ENCODE results near the gene NEXN.

Gene NEXN

GRCh38 chr1:77984629-77985028 lies 96.2 kb downstream of the NEXN start:
- Histone ChIP-seq H2AFZ (ENCODE audit: insufficient read depth, low read length, poor library complexity) (no peak overlapping the region), H3K9me3 (ENCODE audit: insufficient read depth, low read depth, low read length) (no peaks in the 10 kb centered on the region), H4K12ac (ENCODE audit: low read depth, low read length) (no peak overlapping the region), H3K9ac (ENCODE audit: low read length) (no peak overlapping the region), H2AK5ac (ENCODE audit: low read length) (no peak overlapping the region), H3K4me1 (ENCODE audit: control insufficient read depth in 1 of 2, insufficient read depth in 2 of 2, low read length in 2 of 2) (peaks cover 0 to 6% of the 10 kb centered on the region in 2 experiments), H4K91ac (ENCODE audit: low read depth, low read length) (no peak overlapping the region), H3K18ac (ENCODE audit: low read length) (no peak overlapping the region), H3K4me2 (ENCODE audit: low read length) (no peak overlapping the region), H3K4ac (ENCODE audit: low read depth, low read length) (no peak overlapping the region), H3K27me3 (ENCODE audit: insufficient read depth, low read length) (no peaks in the 10 kb centered on the region), H3K79me1 (ENCODE audit: low read length) (peaks cover 2% of the 10 kb centered on the region), H3K14ac (ENCODE audit: low read length) (no peak overlapping the region), H3K23ac (ENCODE audit: low read length) (no peak overlapping the region), H3K79me2 (ENCODE audit: control insufficient read depth, insufficient read depth, low read length, poor library complexity) (peaks cover 3% of the 10 kb centered on the region), H2BK12ac (ENCODE audit: low read length) (no peak overlapping the region), H2BK120ac (ENCODE audit: insufficient read depth, low read length, poor library complexity) (no peak overlapping the region), H3K36me3 (ENCODE audit: control insufficient read depth in 1 of 2, insufficient read depth in 2 of 2, low read length in 2 of 2) (peaks cover 0 to 4% of the 10 kb centered on the region in 2 experiments), H3K27ac (ENCODE audit: low read depth, low read length) (no peak overlapping the region), H3K4me3 (ENCODE audit: low read depth, low read length) (no peak overlapping the region), H2BK5ac (ENCODE audit: low read depth, low read length, poor library complexity) (no peak overlapping the region), H4K8ac (ENCODE audit: low read depth, low read length) (no peak overlapping the region)
- WGBS (ENCODE audit: extremely low coverage, insufficient coverage, insufficient read length), result no CpG with 5 or more reads among the region's 4 CpGs
- no peak for DNase-seq

GRCh38 chr1:77986810-77987209 lies 98.4 kb downstream of the NEXN start:
- no peak overlapping the region for H2AFZ ChIP-seq (ENCODE audit: insufficient read depth, low read length, poor library complexity)
- no peak for DNase-seq
- no peaks in the 10 kb centered on the region for H3K27me3 ChIP-seq (ENCODE audit: insufficient read depth, low read length)
- no peak overlapping the region for H3K4ac ChIP-seq (ENCODE audit: low read depth, low read length)
- no peaks in the 10 kb centered on the region for H3K9me3 ChIP-seq (ENCODE audit: insufficient read depth, low read depth, low read length)
- no peak overlapping the region for H4K12ac ChIP-seq (ENCODE audit: low read depth, low read length)
- H3K4me1 ChIP-seq (ENCODE audit: control insufficient read depth in 1 of 2, insufficient read depth in 2 of 2, low read length in 2 of 2), result peaks cover 0 to 4% of the 10 kb centered on the region in 2 experiments
- no peaks in the 10 kb centered on the region for H3K79me1 ChIP-seq (ENCODE audit: low read length)
- H2AK5ac ChIP-seq (ENCODE audit: low read length), result no peak overlapping the region
- no peak overlapping the region for H2BK120ac ChIP-seq (ENCODE audit: insufficient read depth, low read length, poor library complexity)
- no peak overlapping the region for H3K27ac ChIP-seq (ENCODE audit: low read depth, low read length)
- no peak overlapping the region for H4K8ac ChIP-seq (ENCODE audit: low read depth, low read length)
- H2BK5ac ChIP-seq (ENCODE audit: low read depth, low read length, poor library complexity), result no peak overlapping the region
- no peak overlapping the region for H3K4me3 ChIP-seq (ENCODE audit: low read depth, low read length)
- H3K9ac ChIP-seq (ENCODE audit: low read length), result no peak overlapping the region
- H3K36me3 ChIP-seq (ENCODE audit: control insufficient read depth in 1 of 2, insufficient read depth in 2 of 2, low read length in 2 of 2), result no peaks in the 10 kb centered on the region
- H3K79me2 ChIP-seq (ENCODE audit: control insufficient read depth, insufficient read depth, low read length, poor library complexity), result no peaks in the 10 kb centered on the region
- no peak overlapping the region for H3K14ac ChIP-seq (ENCODE audit: low read length)
- H4K91ac ChIP-seq (ENCODE audit: low read depth, low read length), result no peak overlapping the region
- no peak overlapping the region for H3K4me2 ChIP-seq (ENCODE audit: low read length)
- H3K18ac ChIP-seq (ENCODE audit: low read length), result no peak overlapping the region
- H2BK12ac ChIP-seq (ENCODE audit: low read length), result no peak overlapping the region
- H3K23ac ChIP-seq (ENCODE audit: low read length), result no peak overlapping the region

- Histone ChIP-seq H4K8ac (ENCODE audit: low read depth, low read length) (no peak overlapping the region), H3K18ac (ENCODE audit: low read length) (no peak overlapping the region), H4K91ac (ENCODE audit: low read depth, low read length) (no peak overlapping the region), H2BK12ac (ENCODE audit: low read length) (no peak overlapping the region), H3K4me3 (ENCODE audit: low read depth, low read length) (no peak overlapping the region), H3K9ac (ENCODE audit: low read length) (no peak overlapping the region), H3K36me3 (ENCODE audit: control insufficient read depth in 1 of 2, insufficient read depth in 2 of 2, low read length in 2 of 2) (no peaks in the 10 kb centered on the region), H3K4me1 (ENCODE audit: control insufficient read depth in 1 of 2, insufficient read depth in 2 of 2, low read length in 2 of 2) (peaks cover 0 to 4% of the 10 kb centered on the region in 2 experiments), H3K27me3 (ENCODE audit: insufficient read depth, low read length) (no peaks in the 10 kb centered on the region), H3K23ac (ENCODE audit: low read length) (no peak overlapping the region), H2AFZ (ENCODE audit: insufficient read depth, low read length, poor library complexity) (no peak overlapping the region), H4K12ac (ENCODE audit: low read depth, low read length) (no peak overlapping the region), H2BK5ac (ENCODE audit: low read depth, low read length, poor library complexity) (no peak overlapping the region), H2AK5ac (ENCODE audit: low read length) (no peak overlapping the region), H3K79me1 (ENCODE audit: low read length) (no peaks in the 10 kb centered on the region), H3K27ac (ENCODE audit: low read depth, low read length) (no peak overlapping the region), H3K4ac (ENCODE audit: low read depth, low read length) (no peak overlapping the region), H3K79me2 (ENCODE audit: control insufficient read depth, insufficient read depth, low read length, poor library complexity) (no peaks in the 10 kb centered on the region), H3K4me2 (ENCODE audit: low read length) (no peak overlapping the region), H3K14ac (ENCODE audit: low read length) (no peak overlapping the region), H2BK120ac (ENCODE audit: insufficient read depth, low read length, poor library complexity) (no peak overlapping the region), H3K9me3 (ENCODE audit: insufficient read depth, low read depth, low read length) (no peaks in the 10 kb centered on the region)
- no CpG with 5 or more reads among the region's 2 CpGs for WGBS (ENCODE audit: extremely low coverage, insufficient coverage, insufficient read length)
- no peak for DNase-seq
These were observed 99.5 kb downstream of the NEXN start for GRCh38 chr1:77987919-77988318.

- no peak overlapping the region for H2AK5ac ChIP-seq (ENCODE audit: low read length)
- H3K14ac ChIP-seq (ENCODE audit: low read length), result no peak overlapping the region
- H4K12ac ChIP-seq (ENCODE audit: low read depth, low read length), result no peak overlapping the region
- H3K36me3 ChIP-seq (ENCODE audit: control insufficient read depth in 1 of 2, insufficient read depth in 2 of 2, low read length in 2 of 2), result peaks cover 1 to 2% of the 10 kb centered on the region in 2 experiments
- H3K4me3 ChIP-seq (ENCODE audit: low read depth, low read length), result no peak overlapping the region
- no peak overlapping the region for H3K27ac ChIP-seq (ENCODE audit: low read depth, low read length)
- no peaks in the 10 kb centered on the region for H3K79me2 ChIP-seq (ENCODE audit: control insufficient read depth, insufficient read depth, low read length, poor library complexity)
- no CpG with 5 or more reads among the region's 2 CpGs for whole genome bisulfite sequencing (ENCODE audit: extremely low coverage, insufficient coverage, insufficient read length)
- no peaks in the 10 kb centered on the region for H3K27me3 ChIP-seq (ENCODE audit: insufficient read depth, low read length)
- no peak overlapping the region for H3K18ac ChIP-seq (ENCODE audit: low read length)
- H3K9ac ChIP-seq (ENCODE audit: low read length), result no peak overlapping the region
- H4K91ac ChIP-seq (ENCODE audit: low read depth, low read length), result no peak overlapping the region
- H3K4me2 ChIP-seq (ENCODE audit: low read length), result no peak overlapping the region
- no peak for DNase-seq
- H2BK12ac ChIP-seq (ENCODE audit: low read length), result no peak overlapping the region
- no peak overlapping the region for H2BK120ac ChIP-seq (ENCODE audit: insufficient read depth, low read length, poor library complexity)
- no peak overlapping the region for H2AFZ ChIP-seq (ENCODE audit: insufficient read depth, low read length, poor library complexity)
- H4K8ac ChIP-seq (ENCODE audit: low read depth, low read length), result no peak overlapping the region
- no peak overlapping the region for H2BK5ac ChIP-seq (ENCODE audit: low read depth, low read length, poor library complexity)
- no peaks in the 10 kb centered on the region for H3K79me1 ChIP-seq (ENCODE audit: low read length)
- H3K9me3 ChIP-seq (ENCODE audit: insufficient read depth, low read depth, low read length), result no peaks in the 10 kb centered on the region
- peaks cover 0 to 4% of the 10 kb centered on the region in 2 experiments for H3K4me1 ChIP-seq (ENCODE audit: control insufficient read depth in 1 of 2, insufficient read depth in 2 of 2, low read length in 2 of 2)
- no peak overlapping the region for H3K23ac ChIP-seq (ENCODE audit: low read length)
- no peak overlapping the region for H3K4ac ChIP-seq (ENCODE audit: low read depth, low read length)
These were observed 101.3 kb downstream of the NEXN start for GRCh38 chr1:77989744-77990143.
